IMR-90 (cell line): ENCODE data around the gene RAB11FIP4. TPM values are rescaled to one million over a fixed set of nuclear protein-coding genes. Genes with fewer than 3 reads are reported as not detected.

Source experiments
- ATAC-seq: fragments of 200-7000 bp; cut with Tn5 transposase; 2 replicates; pipeline ENCODE4 v1.9.1; 2020; ENCODE audit warnings: low read depth, mild to moderate bottlenecking, moderate library complexity
- BruUV-seq: library from RNA; stranded (reverse); fragments of 400-500 nt; replicated peaks from 2 replicates; lab custom pipeline; 2021; lab: Mats Ljungman, UMichigan
- CTCF ChIA-PET: fragments of 300-600 bp; formaldehyde crosslinking; extraction: SDS; loops from one replicate; lab custom pipeline; 2021; ENCODE audit warnings: antibody characterized with exemption; lab: Yijun Ruan, JAX
- POLR2A ChIA-PET: fragments of 300-600 bp; sonication (Branson Sonifier 250); formaldehyde crosslinking; loops from one replicate; lab custom pipeline; 2022; ENCODE audit warnings: antibody characterized with exemption; ENCODE audit not compliant: unreplicated experiment; lab: Charles Lee
- DNase-seq: peaks from one replicate; pipeline ENCODE4 v3.0.0; 2013
- H2AFZ ChIP-seq: replicated peaks from 2 replicates; pipeline ENCODE3; 2013; ENCODE audit warnings: low read length, mild to moderate bottlenecking; ENCODE audit not compliant: poor library complexity
- H2AK5ac ChIP-seq: 2 replicates; pipeline ENCODE4 v1.6.1; 2013; ENCODE audit warnings: low read depth, low read length, inconsistent platforms
- H2AK9ac ChIP-seq: replicated peaks from 2 replicates; pipeline ENCODE3; 2013; ENCODE audit warnings: mild to moderate bottlenecking, low read depth, low read length, moderate library complexity; ENCODE audit not compliant: poor library complexity
- H2BK120ac ChIP-seq: 2 replicates; pipeline ENCODE4 v1.6.1; 2013; ENCODE audit warnings: low read depth, low read length, inconsistent platforms
- H2BK15ac ChIP-seq: 3 replicates; pipeline ENCODE4 v1.6.1; 2013; ENCODE audit warnings: low read depth, low read length, inconsistent platforms
- H2BK20ac ChIP-seq: 2 replicates; pipeline ENCODE4 v1.6.1; 2013; ENCODE audit warnings: low read depth, mild to moderate bottlenecking, inconsistent platforms, low read length, moderate library complexity
- H2BK5ac ChIP-seq: 2 replicates; pipeline ENCODE4 v1.6.1; 2013; ENCODE audit warnings: mild to moderate bottlenecking, low read depth, low read length, inconsistent platforms; ENCODE audit not compliant: poor library complexity, severe bottlenecking
- H3K14ac ChIP-seq: replicated peaks from 2 replicates; pipeline ENCODE4 v1.6.1; 2013; ENCODE audit warnings: low read depth, low read length, inconsistent platforms
- H3K18ac ChIP-seq: 2 replicates; pipeline ENCODE4 v1.6.1; 2013; ENCODE audit warnings: low read depth, low read length, control low read depth
- H3K23ac ChIP-seq: 2 replicates; pipeline ENCODE4 v1.6.1; 2013; ENCODE audit warnings: low read depth, low read length, inconsistent platforms
- H3K27ac ChIP-seq: 2 replicates; pipeline ENCODE4 v1.5.1; 2013; ENCODE audit warnings: mild to moderate bottlenecking, control low read depth, low read length; ENCODE audit not compliant: insufficient read depth
- H3K27me3 ChIP-seq: 2 replicates; pipeline ENCODE4 v1.6.1; 2013; ENCODE audit warnings: low read length; ENCODE audit not compliant: control insufficient read depth, insufficient read depth
- H3K36me3 ChIP-seq: 2 replicates; pipeline ENCODE4 v1.6.1; 2013; ENCODE audit warnings: low read length, mixed read lengths; ENCODE audit not compliant: control insufficient read depth, insufficient read depth
- H3K4ac ChIP-seq: 2 replicates; pipeline ENCODE4 v1.6.1; 2013; ENCODE audit warnings: low read depth, low read length, inconsistent platforms
- H3K4me1 ChIP-seq: 2 replicates; pipeline ENCODE4 v1.6.1; 2013; ENCODE audit warnings: low read length, mixed read lengths; ENCODE audit not compliant: control insufficient read depth, insufficient read depth
- H3K4me2 ChIP-seq: 2 replicates; pipeline ENCODE4 v1.6.1; 2013; ENCODE audit warnings: low read depth, mild to moderate bottlenecking, control low read depth, low read length, moderate library complexity
- H3K4me3 ChIP-seq: 2 replicates; pipeline ENCODE4 v1.5.1; 2013; ENCODE audit warnings: low read depth, mild to moderate bottlenecking, control low read depth, low read length, moderate library complexity; ENCODE audit not compliant: insufficient read depth
- H3K56ac ChIP-seq: 2 replicates; pipeline ENCODE4 v1.6.1; 2013; ENCODE audit warnings: low read length, inconsistent platforms; ENCODE audit not compliant: insufficient read depth; ENCODE audit errors: extremely low read depth
- H3K79me1 ChIP-seq, 2 experiments: 2 replicates each; pipeline ENCODE4 v1.6.1; 2013; ENCODE audit warnings: low read length in 2 of 2, inconsistent platforms in 1 of 2, low read depth in 1 of 2
- H3K9ac ChIP-seq: 2 replicates; pipeline ENCODE4 v1.6.1; 2013; ENCODE audit warnings: low read depth, low read length, control low read depth
- H3K9me1 ChIP-seq: 2 replicates; pipeline ENCODE4 v1.6.1; 2013; ENCODE audit warnings: low read length, inconsistent platforms; ENCODE audit not compliant: insufficient read depth
- H3K9me3 ChIP-seq: 2 replicates; pipeline ENCODE4 v1.6.1; 2013; ENCODE audit warnings: low read length; ENCODE audit not compliant: control insufficient read depth, insufficient read depth
- H4K20me1 ChIP-seq: 2 replicates; pipeline ENCODE4 v1.6.1; 2013; ENCODE audit warnings: low read length, inconsistent platforms; ENCODE audit not compliant: insufficient read depth
- H4K5ac ChIP-seq: 2 replicates; pipeline ENCODE4 v1.6.1; 2013; ENCODE audit warnings: mild to moderate bottlenecking, low read depth, low read length, control low read depth
- H4K8ac ChIP-seq, 2 experiments: 2 replicates each; pipeline ENCODE4 v1.6.1; 2013; ENCODE audit warnings: low read depth in 2 of 2, low read length in 2 of 2, control low read depth in 1 of 2, inconsistent platforms in 1 of 2
- H4K91ac ChIP-seq: 2 replicates; pipeline ENCODE4 v1.6.1; 2013; ENCODE audit warnings: low read depth, low read length, inconsistent platforms; ENCODE audit not compliant: insufficient read depth
- CEBPB ChIP-seq: IDR thresholded peaks from 2 replicates; pipeline ENCODE4 v1.6.1; 2012; ENCODE audit warnings: low read depth, low read length, improper control_type of control experiment
- CTCF ChIP-seq: conservative IDR thresholded peaks from 2 replicates; pipeline ENCODE4 v1.5.1; 2012; ENCODE audit warnings: mild to moderate bottlenecking, low read depth, low read length, improper control_type of control experiment
- FOS ChIP-seq: fragments of 150-350 bp; IDR thresholded peaks from 2 replicates; pipeline ENCODE4 v1.6.1; 2016; ENCODE audit warnings: low read depth, low read length
- MXI1 ChIP-seq: IDR thresholded peaks from 2 replicates; pipeline ENCODE4 v1.6.1; 2012; ENCODE audit warnings: low read depth, mild to moderate bottlenecking, low read length, moderate library complexity, borderline replicate concordance
- RAD21 ChIP-seq: IDR thresholded peaks from 2 replicates; pipeline ENCODE4 v1.6.1; 2012; ENCODE audit warnings: low read length, improper control_type of control experiment
- RFX5 ChIP-seq: IDR thresholded peaks from 2 replicates; pipeline ENCODE4 v1.8.0; 2012; ENCODE audit warnings: low read depth, mild to moderate bottlenecking, low read length, moderate library complexity
- SMC3 ChIP-seq: fragments of 150-350 bp; IDR thresholded peaks from 2 replicates; pipeline ENCODE4 v1.6.1; 2016; ENCODE audit warnings: low read depth, mild to moderate bottlenecking, antibody characterized with exemption, low read length, moderate library complexity
- WGBS, 2 experiments: methylation state at CpG; one replicate each; pipeline versions ENCODE4 v1.1.5 to v1.1.7; 2013; ENCODE audit warnings: missing lambda C conversion rate in 2 of 2; ENCODE audit not compliant: insufficient read length in 1 of 2; ENCODE audit errors: extremely low coverage in 2 of 2; 5-methylcytosine and 5-hydroxymethylcytosine counted together
- dilution Hi-C: fragments of 300-500 bp; cut with HindIII; formaldehyde crosslinking; loops from one replicate; pipeline ENCODE4 v1.14.3; 2018; ENCODE audit warnings: low sequenced_read_pairs; ENCODE audit not compliant: unreplicated experiment
- in situ Hi-C: fragments of 300-500 bp; cut with MboI; formaldehyde crosslinking; loops from 3 replicates; pipeline ENCODE4 v1.14.3; 2019; ENCODE audit warnings: low sequenced_read_pairs, inconsistent platforms, mixed read lengths
- intact Hi-C: fragments of 100-400 bp; cut with micrococcal nuclease; formaldehyde crosslinking; loops from 2 replicates; pipeline ENCODE4 v1.10.0; 2022
- polyA plus RNA-seq, 3 experiments: library from polyadenylated mRNA; depleted of rRNA; stranded (reverse); fragments of >200 nt; gene quantifications; 2 replicates each; pipeline ENCODE4 v1.2.3, GENCODE V29; 2012; ENCODE audit warnings: low replicate concordance in 1 of 3
- total RNA-seq: library from RNA; depleted of rRNA; stranded (reverse); fragments of >200 nt; gene quantifications from 2 replicates; pipeline ENCODE4 v1.2.3, GENCODE V29; 2012

Gene RAB11FIP4
- total and polyA plus RNA-seq, 2 of the 4 experiments (the other 2 are of a cell fraction), result 0.68 to 1.1 TPM

- no TSS peak for BruUV-seq
- Histone ChIP-seq H2AK9ac (peak overlapping the region; percentile 40), H3K9me1 (no peaks in the 10 kb centered on the region), H3K4me3 (no peak overlapping the region), H4K8ac (no peak overlapping the region), H3K23ac (no peak overlapping the region), H2AK5ac (0 out of 2 replicates have a peak overlapping the region, but pooled peaks have one; percentile 29), H3K4me1 (peaks cover 1% of the 10 kb centered on the region; the same call in 1 of the 2 replicates), H3K18ac (no peak overlapping the region), H4K5ac (no peak overlapping the region), H3K4me2 (no peak overlapping the region), H2BK15ac (no peak overlapping the region), H4K91ac (no peak overlapping the region), H2BK20ac (no peak overlapping the region), H2BK120ac (no peak overlapping the region), H3K9me3 (no peaks in the 10 kb centered on the region; the same call in 1 of the 2 replicates), H3K14ac (no peak overlapping the region), H2AFZ (peak overlapping the region; percentile 81), H3K9ac (no peak overlapping the region), H3K79me1 (no peaks in the 10 kb centered on the region), H3K56ac (no peak overlapping the region), H3K36me3 (no peaks in the 10 kb centered on the region), H4K20me1 (no peaks in the 10 kb centered on the region), H3K27ac (no peak overlapping the region), H3K4ac (no peak overlapping the region), H2BK5ac (no peak overlapping the region), H3K27me3 (peaks cover 2% of the 10 kb centered on the region; the same call in 1 of the 2 replicates)
- CTCF ChIA-PET, result interaction anchor here (0.5 to 1.4 kb wide), 4 partner anchors 13 to 136 kb away, joined by 3 read pairs; no protein-coding TSS in a partner anchor
- in situ Hi-C loops (loop anchor here (5.0 kb wide), 1 partner anchor 83 kb away; no protein-coding TSS in a partner anchor), dilution Hi-C loops (no loop called here), intact Hi-C loops (loop anchor here (1.0 kb wide), 3 partner anchors 88 to 317 kb away; no protein-coding TSS in a partner anchor)
- ATAC-seq (peak; percentile 94), DNase-seq (peak; percentile 93)
- POLR2A ChIA-PET, result no interaction called here
- WGBS, 2 experiments, result 64% methylated on average over 16 of the region's 31 CpGs; no CpG with 5 or more reads in 1 of the 2 experiments
- TF ChIP-seq RFX5, result no peak
- TF ChIP-seq SMC3, result peak; percentile 98
- TF ChIP-seq RAD21, result peak; percentile 97
- TF ChIP-seq FOS, result no peak
- TF ChIP-seq CTCF, result peak; percentile 96
- peak; percentile 49; the same call in 1 of the 2 replicates for TF ChIP-seq CEBPB
- peak; percentile 88; the same call in 1 of the 2 replicates for TF ChIP-seq MXI1
These were observed 133.7 kb downstream of the RAB11FIP4 start for GRCh38 chr17:31524926-31525800.
